Neural crest cell (in vitro differentiated cells): ENCODE measurements around the gene UVRAG. TPM values are rescaled to one million over a fixed set of nuclear protein-coding genes. Genes with fewer than 3 reads are reported as not detected.

Experiments used
- DNase-seq: peaks from one replicate; pipeline ENCODE4 v3.0.0; 2021; ENCODE audit warnings: low read depth, mixed read lengths, low spot score
- H3K27ac Mint-ChIP-seq: one replicate; pipeline ENCODE4 v1.8.0; 2021; ENCODE audit warnings: mild to moderate bottlenecking, mixed read lengths; ENCODE audit not compliant: unreplicated experiment
- H3K27me3 Mint-ChIP-seq: 2 replicates; pipeline ENCODE4 v1.8.0; 2021; ENCODE audit warnings: low read depth, mild to moderate bottlenecking, mixed read lengths
- H3K36me3 Mint-ChIP-seq: 2 replicates; pipeline ENCODE4 v1.8.0; 2021; ENCODE audit warnings: low read depth, mild to moderate bottlenecking, mixed read lengths
- H3K4me1 Mint-ChIP-seq: 2 replicates; pipeline ENCODE4 v1.8.0; 2021; ENCODE audit warnings: mixed read lengths
- H3K4me3 Mint-ChIP-seq: one replicate; pipeline ENCODE4 v1.8.0; 2021; ENCODE audit warnings: mild to moderate bottlenecking, mixed read lengths
- H3K9me3 Mint-ChIP-seq: 2 replicates; pipeline ENCODE4 v1.8.0; 2021; ENCODE audit warnings: mixed read lengths
- total RNA-seq: library from RNA; stranded (reverse); gene quantifications from 2 replicates; pipeline ENCODE4 v1.2.1, GENCODE V29; 2021
- TF ChIP-seq, protein P1 (sequence below): fragments of 200-600 bp; sonication (generic); conservative IDR thresholded peaks from 2 replicates; pipeline ENCODE4 v1.5.0; 2021; ENCODE audit warnings: antibody characterized with exemption, mild to moderate bottlenecking

Gene UVRAG
- total RNA-seq, 1 donor from 2014 or later = 29.0 TPM

GRCh38 chr11:75781831-75782230, 33.2 kb upstream of the UVRAG start:
- H3K4me3 Mint-ChIP-seq = no peak overlapping the region
- H3K9me3 Mint-ChIP-seq = no peaks in the 10 kb centered on the region
- no peak for DNase-seq
- H3K36me3 Mint-ChIP-seq = no peaks in the 10 kb centered on the region
- H3K4me1 Mint-ChIP-seq = no peaks in the 10 kb centered on the region
- TF ChIP-seq, protein P1, sequence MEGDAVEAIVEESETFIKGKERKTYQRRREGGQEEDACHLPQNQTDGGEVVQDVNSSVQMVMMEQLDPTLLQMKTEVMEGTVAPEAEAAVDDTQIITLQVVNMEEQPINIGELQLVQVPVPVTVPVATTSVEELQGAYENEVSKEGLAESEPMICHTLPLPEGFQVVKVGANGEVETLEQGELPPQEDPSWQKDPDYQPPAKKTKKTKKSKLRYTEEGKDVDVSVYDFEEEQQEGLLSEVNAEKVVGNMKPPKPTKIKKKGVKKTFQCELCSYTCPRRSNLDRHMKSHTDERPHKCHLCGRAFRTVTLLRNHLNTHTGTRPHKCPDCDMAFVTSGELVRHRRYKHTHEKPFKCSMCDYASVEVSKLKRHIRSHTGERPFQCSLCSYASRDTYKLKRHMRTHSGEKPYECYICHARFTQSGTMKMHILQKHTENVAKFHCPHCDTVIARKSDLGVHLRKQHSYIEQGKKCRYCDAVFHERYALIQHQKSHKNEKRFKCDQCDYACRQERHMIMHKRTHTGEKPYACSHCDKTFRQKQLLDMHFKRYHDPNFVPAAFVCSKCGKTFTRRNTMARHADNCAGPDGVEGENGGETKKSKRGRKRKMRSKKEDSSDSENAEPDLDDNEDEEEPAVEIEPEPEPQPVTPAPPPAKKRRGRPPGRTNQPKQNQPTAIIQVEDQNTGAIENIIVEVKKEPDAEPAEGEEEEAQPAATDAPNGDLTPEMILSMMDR = no peak
- no peaks in the 10 kb centered on the region for H3K27me3 Mint-ChIP-seq
- no peak overlapping the region for H3K27ac Mint-ChIP-seq

- Mint-ChIP-seq H3K9me3 (no peaks in the 10 kb centered on the region), H3K27ac (no peak overlapping the region), H3K4me1 (no peaks in the 10 kb centered on the region), H3K27me3 (no peaks in the 10 kb centered on the region), H3K36me3 (no peaks in the 10 kb centered on the region), H3K4me3 (no peak overlapping the region)
- TF ChIP-seq, protein P1 = no peak
- DNase-seq = no peak
Measured at GRCh38 chr11:75782540-75783263, 32.3 kb upstream of the UVRAG start.

- Mint-ChIP-seq H3K4me1 (no peaks in the 10 kb centered on the region), H3K27ac (peak overlapping the region; percentile 78), H3K4me3 (no peak overlapping the region), H3K9me3 (no peaks in the 10 kb centered on the region), H3K27me3 (no peaks in the 10 kb centered on the region), H3K36me3 (no peaks in the 10 kb centered on the region)
- DNase-seq = no peak
- TF ChIP-seq, protein P1 = no peak
Measured at GRCh38 chr11:75783416-75784084, 31.5 kb upstream of the UVRAG start.

DNA sequence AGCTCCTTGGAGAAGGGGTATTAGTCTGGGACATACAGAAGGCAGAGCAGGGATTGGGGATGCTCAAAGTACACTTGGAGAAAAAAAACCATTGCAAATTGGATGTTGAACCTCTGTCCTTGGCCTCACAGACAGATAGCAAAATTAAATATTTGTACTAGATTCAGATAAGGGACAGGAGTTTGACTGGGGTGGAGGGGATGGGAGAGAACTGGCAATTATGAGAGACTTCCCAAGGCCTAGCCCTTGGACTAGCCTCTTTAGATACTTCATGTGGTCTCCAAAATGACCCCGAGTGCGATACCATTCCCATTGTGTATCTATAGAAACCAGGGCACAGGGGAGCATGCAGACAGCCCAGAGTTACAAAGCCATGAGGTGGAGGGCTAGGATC, 30.9 kb upstream of the UVRAG start:
- Mint-ChIP-seq H3K4me1 (no peaks in the 10 kb centered on the region), H3K9me3 (no peaks in the 10 kb centered on the region), H3K36me3 (no peaks in the 10 kb centered on the region), H3K27me3 (no peaks in the 10 kb centered on the region), H3K27ac (peak overlapping the region; percentile 78), H3K4me3 (no peak overlapping the region)
- no peak for DNase-seq
- TF ChIP-seq, protein P1 = no peak

- Mint-ChIP-seq H3K27ac (no peak overlapping the region), H3K9me3 (no peaks in the 10 kb centered on the region), H3K4me1 (no peaks in the 10 kb centered on the region), H3K36me3 (no peaks in the 10 kb centered on the region), H3K4me3 (no peak overlapping the region), H3K27me3 (no peaks in the 10 kb centered on the region)
- no peak for DNase-seq
- TF ChIP-seq, protein P1 = no peak
Measured at GRCh38 chr11:75784506-75784905, 30.5 kb upstream of the UVRAG start.
